Measurements from ENCODE around the gene TFR2.

Gene TFR2

GRCh38 chr7:100570954-100571828, 70.2 kb downstream of the TFR2 start:
- DNase-seq, result no peak
